HEK293 (cell line): ENCODE results near the gene HSD17B13.

Source experiments
- CTCF ChIP-seq: fragments of 450-650 bp; formaldehyde crosslinking; IDR thresholded peaks from 2 replicates; pipeline ENCODE4 v1.5.1; 2016; ENCODE audit warnings: missing biosample characterization, missing genetic modification characterization
- KLF10 ChIP-seq: fragments of 450-650 bp; IDR thresholded peaks from 2 replicates; pipeline ENCODE4 v1.5.1; 2018; ENCODE audit warnings: missing biosample characterization, mild to moderate bottlenecking, missing genetic modification characterization
- YY1 ChIP-seq: fragments of 450-650 bp; formaldehyde crosslinking; IDR thresholded peaks from 2 replicates; pipeline ENCODE4 v1.5.1; 2018; ENCODE audit warnings: missing biosample characterization, missing genetic modification characterization
- ZBTB48 ChIP-seq: fragments of 450-650 bp; formaldehyde crosslinking; IDR thresholded peaks from 2 replicates; pipeline ENCODE4 v1.5.1; 2016; ENCODE audit warnings: missing biosample characterization, missing genetic modification characterization
- ZNF121 ChIP-seq: fragments of 450-650 bp; formaldehyde crosslinking; IDR thresholded peaks from 2 replicates; pipeline ENCODE4 v1.5.1; 2016; ENCODE audit warnings: missing biosample characterization, missing genetic modification characterization
- ZNF157 ChIP-seq: fragments of 450-650 bp; formaldehyde crosslinking; IDR thresholded peaks from 2 replicates; pipeline ENCODE4 v1.5.1; 2016; ENCODE audit warnings: missing biosample characterization, missing genetic modification characterization
- ZNF24 ChIP-seq: fragments of 450-650 bp; formaldehyde crosslinking; IDR thresholded peaks from 2 replicates; pipeline ENCODE4 v1.5.1; 2016; ENCODE audit warnings: missing biosample characterization, missing genetic modification characterization
- ZNF335 ChIP-seq: fragments of 450-650 bp; formaldehyde crosslinking; conservative IDR thresholded peaks from 2 replicates; pipeline ENCODE4 v1.5.1; 2016; ENCODE audit warnings: missing biosample characterization, missing genetic modification characterization
- ZNF610 ChIP-seq: fragments of 450-650 bp; formaldehyde crosslinking; IDR thresholded peaks from 2 replicates; pipeline ENCODE4 v1.5.1; 2016; ENCODE audit warnings: missing biosample characterization, missing genetic modification characterization, borderline replicate concordance
- ZNF830 ChIP-seq: fragments of 450-650 bp; IDR thresholded peaks from 2 replicates; pipeline ENCODE4 v1.5.0; 2018; ENCODE audit warnings: missing biosample characterization, missing genetic modification characterization, low read depth, mild to moderate bottlenecking, moderate library complexity
- ZNF843 ChIP-seq: fragments of 450-650 bp; formaldehyde crosslinking; IDR thresholded peaks from 2 replicates; pipeline ENCODE4 v1.5.1; 2016; ENCODE audit warnings: missing biosample characterization, missing genetic modification characterization
- TF ChIP-seq, protein P1 (sequence below): fragments of 450-650 bp; formaldehyde crosslinking; IDR thresholded peaks from 2 replicates; pipeline ENCODE4 v1.5.1; 2016; ENCODE audit warnings: missing biosample characterization, missing genetic modification characterization, low read depth
- TF ChIP-seq, protein P2 (sequence below): fragments of 450-650 bp; formaldehyde crosslinking; IDR thresholded peaks from 2 replicates; pipeline ENCODE4 v1.5.1; 2016; ENCODE audit warnings: missing biosample characterization, missing genetic modification characterization

DNA sequence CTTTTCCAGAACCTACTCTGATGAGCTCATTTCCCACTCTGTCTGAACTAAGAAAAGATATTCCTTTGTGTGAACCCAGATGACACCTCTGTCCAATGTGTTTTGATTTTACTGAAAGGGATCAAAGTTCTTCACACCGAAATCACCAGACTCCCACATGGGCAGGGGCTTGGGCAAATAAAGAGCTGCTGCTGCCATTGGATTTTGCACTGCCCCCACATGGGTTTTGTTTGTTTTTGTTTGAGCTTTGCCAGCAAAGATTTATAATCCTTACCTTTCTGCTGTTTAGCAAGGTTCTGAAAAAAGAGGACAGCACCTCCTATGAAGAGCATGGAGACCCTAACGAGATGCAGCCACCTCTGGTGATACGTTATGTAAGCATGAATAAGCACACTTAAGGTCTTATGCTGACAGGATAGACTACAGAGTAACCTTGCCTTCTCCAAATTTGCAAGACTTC lies 44.3 kb downstream of the HSD17B13 start:
- TF ChIP-seq CTCF = no peak
- no peak for TF ChIP-seq ZNF335 (tag by site-specific recombination)
- no peak for TF ChIP-seq ZNF830 (tag by site-specific recombination)
- no peak for TF ChIP-seq YY1 (tag by site-specific recombination)
- TF ChIP-seq ZNF843 (tag by site-specific recombination) = no peak
- TF ChIP-seq ZNF24 (tag by site-specific recombination) = no peak
- TF ChIP-seq ZNF121 (tag by site-specific recombination) = no peak
- no peak for TF ChIP-seq ZNF157 (tag by site-specific recombination)
- TF ChIP-seq, protein P1, sequence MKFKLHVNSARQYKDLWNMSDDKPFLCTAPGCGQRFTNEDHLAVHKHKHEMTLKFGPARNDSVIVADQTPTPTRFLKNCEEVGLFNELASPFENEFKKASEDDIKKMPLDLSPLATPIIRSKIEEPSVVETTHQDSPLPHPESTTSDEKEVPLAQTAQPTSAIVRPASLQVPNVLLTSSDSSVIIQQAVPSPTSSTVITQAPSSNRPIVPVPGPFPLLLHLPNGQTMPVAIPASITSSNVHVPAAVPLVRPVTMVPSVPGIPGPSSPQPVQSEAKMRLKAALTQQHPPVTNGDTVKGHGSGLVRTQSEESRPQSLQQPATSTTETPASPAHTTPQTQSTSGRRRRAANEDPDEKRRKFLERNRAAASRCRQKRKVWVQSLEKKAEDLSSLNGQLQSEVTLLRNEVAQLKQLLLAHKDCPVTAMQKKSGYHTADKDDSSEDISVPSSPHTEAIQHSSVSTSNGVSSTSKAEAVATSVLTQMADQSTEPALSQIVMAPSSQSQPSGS (tag by site-specific recombination) = no peak
- no peak for TF ChIP-seq KLF10
- no peak for TF ChIP-seq ZNF610 (tag by site-specific recombination)
- TF ChIP-seq ZBTB48 (tag by site-specific recombination) = no peak
- TF ChIP-seq, protein P2, sequence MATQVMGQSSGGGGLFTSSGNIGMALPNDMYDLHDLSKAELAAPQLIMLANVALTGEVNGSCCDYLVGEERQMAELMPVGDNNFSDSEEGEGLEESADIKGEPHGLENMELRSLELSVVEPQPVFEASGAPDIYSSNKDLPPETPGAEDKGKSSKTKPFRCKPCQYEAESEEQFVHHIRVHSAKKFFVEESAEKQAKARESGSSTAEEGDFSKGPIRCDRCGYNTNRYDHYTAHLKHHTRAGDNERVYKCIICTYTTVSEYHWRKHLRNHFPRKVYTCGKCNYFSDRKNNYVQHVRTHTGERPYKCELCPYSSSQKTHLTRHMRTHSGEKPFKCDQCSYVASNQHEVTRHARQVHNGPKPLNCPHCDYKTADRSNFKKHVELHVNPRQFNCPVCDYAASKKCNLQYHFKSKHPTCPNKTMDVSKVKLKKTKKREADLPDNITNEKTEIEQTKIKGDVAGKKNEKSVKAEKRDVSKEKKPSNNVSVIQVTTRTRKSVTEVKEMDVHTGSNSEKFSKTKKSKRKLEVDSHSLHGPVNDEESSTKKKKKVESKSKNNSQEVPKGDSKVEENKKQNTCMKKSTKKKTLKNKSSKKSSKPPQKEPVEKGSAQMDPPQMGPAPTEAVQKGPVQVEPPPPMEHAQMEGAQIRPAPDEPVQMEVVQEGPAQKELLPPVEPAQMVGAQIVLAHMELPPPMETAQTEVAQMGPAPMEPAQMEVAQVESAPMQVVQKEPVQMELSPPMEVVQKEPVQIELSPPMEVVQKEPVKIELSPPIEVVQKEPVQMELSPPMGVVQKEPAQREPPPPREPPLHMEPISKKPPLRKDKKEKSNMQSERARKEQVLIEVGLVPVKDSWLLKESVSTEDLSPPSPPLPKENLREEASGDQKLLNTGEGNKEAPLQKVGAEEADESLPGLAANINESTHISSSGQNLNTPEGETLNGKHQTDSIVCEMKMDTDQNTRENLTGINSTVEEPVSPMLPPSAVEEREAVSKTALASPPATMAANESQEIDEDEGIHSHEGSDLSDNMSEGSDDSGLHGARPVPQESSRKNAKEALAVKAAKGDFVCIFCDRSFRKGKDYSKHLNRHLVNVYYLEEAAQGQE (tag by site-specific recombination) = no peak
